PC-9 (cell line): Measurements from ENCODE around the gene PLPP3. TPM values are rescaled to one million over a fixed set of nuclear protein-coding genes. Genes with fewer than 3 reads are reported as not detected.

Experiments used
- BruUV-seq: library from RNA; stranded (reverse); fragments of 400-500 nt; replicated peaks from 2 replicates; lab custom pipeline; 2021; lab: Mats Ljungman, UMichigan
- CTCF ChIA-PET: fragments of 300-600 bp; sonication (Branson Sonifier 250); formaldehyde crosslinking; loops from one replicate; lab custom pipeline; 2022; ENCODE audit warnings: antibody characterized with exemption; lab: Charles Lee
- POLR2A ChIA-PET: fragments of 300-600 bp; sonication (Branson Sonifier 250); formaldehyde crosslinking; loops from one replicate; lab custom pipeline; 2022; ENCODE audit warnings: antibody characterized with exemption; ENCODE audit not compliant: unreplicated experiment; lab: Charles Lee
- DNase-seq, 2 experiments: peaks; one replicate each; pipeline versions ENCODE4 v3.0.0 to v3.0.0-alpha.2; 2015 to 2022; ENCODE audit warnings: mixed read lengths in 1 of 2
- H2AFZ ChIP-seq: fragments of 200-600 bp; sonication (generic); 2 replicates; pipeline ENCODE4 v1.8.1; 2017; ENCODE audit warnings: antibody characterized with exemption
- H3F3A ChIP-seq: fragments of 200-600 bp; sonication (generic); 2 replicates; pipeline ENCODE4 v1.8.1; 2017; ENCODE audit warnings: antibody characterized with exemption, mild to moderate bottlenecking, low read depth; ENCODE audit not compliant: insufficient read depth
- H3K27ac ChIP-seq: fragments of 200-600 bp; sonication (generic); 2 replicates; pipeline ENCODE4 v1.6.1; 2016; ENCODE audit warnings: mixed run types
- H3K27me3 ChIP-seq: fragments of 200-600 bp; sonication (generic); 2 replicates; pipeline ENCODE4 v1.6.1; 2016; ENCODE audit warnings: low read depth, mixed run types; ENCODE audit not compliant: insufficient read depth
- H3K36me3 ChIP-seq: fragments of 200-600 bp; sonication (generic); 2 replicates; pipeline ENCODE4 v1.6.1; 2016; ENCODE audit warnings: low read depth, mixed run types
- H3K4me1 ChIP-seq: fragments of 200-600 bp; sonication (generic); replicated peaks from 2 replicates; pipeline ENCODE4 v1.6.1; 2016; ENCODE audit warnings: mixed run types; ENCODE audit not compliant: insufficient read depth
- H3K4me2 ChIP-seq: fragments of 200-600 bp; sonication (generic); 2 replicates; pipeline ENCODE4 v1.6.1; 2017; ENCODE audit warnings: mixed run types
- H3K4me3 ChIP-seq: fragments of 200-600 bp; sonication (generic); 2 replicates; pipeline ENCODE4 v1.6.1; 2016; ENCODE audit warnings: mixed run types
- H3K79me2 ChIP-seq: fragments of 200-600 bp; sonication (generic); 2 replicates; pipeline ENCODE4 v1.6.1; 2017; ENCODE audit warnings: low read depth, mixed run types
- H3K9me2 ChIP-seq: fragments of 200-600 bp; sonication (generic); 2 replicates; pipeline ENCODE4 v1.8.1; 2017; ENCODE audit warnings: mild to moderate bottlenecking; ENCODE audit not compliant: insufficient read depth
- H3K9me3 ChIP-seq: fragments of 200-600 bp; sonication (generic); 2 replicates; pipeline ENCODE4 v1.8.1; 2016; ENCODE audit warnings: low read depth; ENCODE audit not compliant: insufficient read depth
- H4K20me1 ChIP-seq: fragments of 200-600 bp; sonication (generic); 2 replicates; pipeline ENCODE4 v1.8.1; 2017; ENCODE audit not compliant: insufficient read depth
- EZH2 ChIP-seq: fragments of 200-600 bp; sonication (generic); IDR thresholded peaks from 2 replicates; pipeline ENCODE4 v1.8.0; 2017; ENCODE audit warnings: antibody characterized with exemption, low read depth
- intact Hi-C: fragments of 100-400 bp; cut with micrococcal nuclease; formaldehyde crosslinking; loops from one replicate; pipeline ENCODE4 v1.10.0; 2022; ENCODE audit not compliant: unreplicated experiment
- total RNA-seq: library from RNA; stranded (reverse); gene quantifications from 2 replicates; pipeline ENCODE4 v1.2.3, GENCODE V29; 2021
- TF ChIP-seq, protein P1 (sequence below): fragments of 200-600 bp; sonication (generic); conservative IDR thresholded peaks from 2 replicates; pipeline ENCODE4 v1.6.1; 2017; ENCODE audit warnings: mixed run types, antibody characterized with exemption, mild to moderate bottlenecking, moderate library complexity

Gene PLPP3
- total RNA-seq, 1 experiment from 2014 or later: 22.4 TPM

DNA sequence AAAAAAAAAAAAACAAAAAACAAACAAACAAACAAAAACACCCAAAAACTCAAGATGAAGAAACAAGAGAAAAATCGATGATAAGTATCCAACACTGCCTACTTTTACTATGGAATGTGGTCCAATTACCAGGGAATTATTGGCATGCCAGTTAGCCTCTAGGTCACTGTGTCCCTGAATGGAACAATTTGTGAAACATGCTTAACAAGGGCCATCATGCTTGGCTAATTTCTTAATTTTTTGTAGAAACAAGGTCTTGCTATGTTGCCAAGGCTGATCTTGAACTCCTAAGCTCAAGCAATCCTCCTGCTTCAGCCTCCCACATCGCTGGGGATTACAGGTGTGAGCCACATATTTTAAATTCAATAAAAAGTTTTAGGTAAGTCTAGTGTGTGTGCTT lies 23.9 kb downstream of the PLPP3 start:
- H3K27me3 ChIP-seq: no peaks in the 10 kb centered on the region
- no peaks in the 10 kb centered on the region for H3K9me2 ChIP-seq
- H3K27ac ChIP-seq: no peak overlapping the region
- intact Hi-C loops: no loop called here
- no TSS peak for BruUV-seq
- DNase-seq: no peak
- peaks cover 4% of the 10 kb centered on the region; the same call in 1 of the 2 replicates for H3F3A ChIP-seq
- H3K4me2 ChIP-seq: no peak overlapping the region
- no peaks in the 10 kb centered on the region for H3K9me3 ChIP-seq
- POLR2A ChIA-PET: no interaction called here
- CTCF ChIA-PET: no interaction called here
- peaks cover 17% of the 10 kb centered on the region for H4K20me1 ChIP-seq
- no peak overlapping the region for H2AFZ ChIP-seq
- H3K79me2 ChIP-seq: peaks cover 89% of the 10 kb centered on the region
- H3K36me3 ChIP-seq: 0 out of 2 replicates have a peak, but pooled peaks cover 9% of the 10 kb centered on the region
- TF ChIP-seq, protein P1, sequence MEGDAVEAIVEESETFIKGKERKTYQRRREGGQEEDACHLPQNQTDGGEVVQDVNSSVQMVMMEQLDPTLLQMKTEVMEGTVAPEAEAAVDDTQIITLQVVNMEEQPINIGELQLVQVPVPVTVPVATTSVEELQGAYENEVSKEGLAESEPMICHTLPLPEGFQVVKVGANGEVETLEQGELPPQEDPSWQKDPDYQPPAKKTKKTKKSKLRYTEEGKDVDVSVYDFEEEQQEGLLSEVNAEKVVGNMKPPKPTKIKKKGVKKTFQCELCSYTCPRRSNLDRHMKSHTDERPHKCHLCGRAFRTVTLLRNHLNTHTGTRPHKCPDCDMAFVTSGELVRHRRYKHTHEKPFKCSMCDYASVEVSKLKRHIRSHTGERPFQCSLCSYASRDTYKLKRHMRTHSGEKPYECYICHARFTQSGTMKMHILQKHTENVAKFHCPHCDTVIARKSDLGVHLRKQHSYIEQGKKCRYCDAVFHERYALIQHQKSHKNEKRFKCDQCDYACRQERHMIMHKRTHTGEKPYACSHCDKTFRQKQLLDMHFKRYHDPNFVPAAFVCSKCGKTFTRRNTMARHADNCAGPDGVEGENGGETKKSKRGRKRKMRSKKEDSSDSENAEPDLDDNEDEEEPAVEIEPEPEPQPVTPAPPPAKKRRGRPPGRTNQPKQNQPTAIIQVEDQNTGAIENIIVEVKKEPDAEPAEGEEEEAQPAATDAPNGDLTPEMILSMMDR: no peak
- TF ChIP-seq EZH2: no peak
- 0 out of 2 replicates have a peak, but pooled peaks cover 10% of the 10 kb centered on the region for H3K4me1 ChIP-seq
- H3K4me3 ChIP-seq: no peak overlapping the region

DNA sequence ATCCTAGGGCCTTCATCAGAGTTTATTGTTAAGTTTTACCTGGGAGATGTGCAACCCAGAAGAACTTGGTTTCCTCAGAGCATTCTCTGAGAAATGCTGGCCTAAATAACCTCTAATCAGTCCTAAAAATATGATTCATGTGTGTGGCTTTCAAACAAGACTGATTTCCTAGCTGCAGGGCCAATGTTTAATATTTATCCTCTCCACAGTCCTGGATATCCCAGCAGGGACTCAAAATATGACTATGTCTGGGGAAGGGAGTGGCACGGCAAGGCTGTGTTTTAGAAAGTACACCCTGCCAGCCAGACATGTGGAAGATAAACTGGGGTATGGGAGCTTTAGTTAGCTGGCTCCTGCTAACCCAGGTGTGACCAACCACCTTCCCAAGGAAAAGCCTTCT lies 26.3 kb downstream of the PLPP3 start:
- no peak overlapping the region for H3K4me2 ChIP-seq
- no peak for DNase-seq
- H3K9me3 ChIP-seq: no peaks in the 10 kb centered on the region
- no peaks in the 10 kb centered on the region; the same call in none of the 2 replicates for H4K20me1 ChIP-seq
- intact Hi-C loops: no loop called here
- no peak overlapping the region for H3K4me3 ChIP-seq
- H3K27ac ChIP-seq: no peak overlapping the region
- H3K9me2 ChIP-seq: no peaks in the 10 kb centered on the region
- no peak overlapping the region for H2AFZ ChIP-seq
- H3K27me3 ChIP-seq: no peaks in the 10 kb centered on the region
- POLR2A ChIA-PET: no interaction called here
- TF ChIP-seq EZH2: no peak
- TF ChIP-seq, protein P1: no peak
- H3F3A ChIP-seq: peaks cover 13% of the 10 kb centered on the region
- CTCF ChIA-PET: no interaction called here
- BruUV-seq: no TSS peak
- 0 out of 2 replicates have a peak, but pooled peaks cover 4% of the 10 kb centered on the region for H3K36me3 ChIP-seq
- H3K4me1 ChIP-seq: peaks cover 19% of the 10 kb centered on the region
- H3K79me2 ChIP-seq: peaks cover 65% of the 10 kb centered on the region

DNA sequence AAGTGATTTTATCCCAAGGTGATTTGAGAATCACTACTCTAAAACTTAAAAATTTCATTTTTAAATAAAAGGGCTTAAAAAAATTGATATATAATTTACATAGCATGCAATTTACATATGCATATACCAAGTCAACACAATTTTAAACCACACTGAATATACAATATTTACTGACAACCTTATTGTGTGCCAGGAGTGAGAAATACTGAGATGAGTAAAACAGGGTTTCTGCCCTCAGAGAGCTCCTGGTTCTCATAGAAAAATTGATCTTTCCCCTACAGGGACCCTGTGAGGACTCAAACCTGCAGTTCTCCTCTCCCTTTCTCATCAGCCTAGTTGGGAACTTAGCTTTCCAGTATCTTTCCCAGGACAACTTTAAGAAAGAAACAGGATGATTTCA lies 27.0 kb downstream of the PLPP3 start:
- Histone ChIP-seq H3K27ac (no peak overlapping the region), H3K9me2 (no peaks in the 10 kb centered on the region), H3F3A (peaks cover 20% of the 10 kb centered on the region), H3K4me1 (peaks cover 26% of the 10 kb centered on the region), H4K20me1 (peaks cover 4% of the 10 kb centered on the region), H3K9me3 (no peaks in the 10 kb centered on the region), H3K27me3 (no peaks in the 10 kb centered on the region), H2AFZ (no peak overlapping the region), H3K79me2 (peaks cover 62% of the 10 kb centered on the region), H3K4me3 (no peak overlapping the region), H3K4me2 (no peak overlapping the region), H3K36me3 (0 out of 2 replicates have a peak, but pooled peaks cover 4% of the 10 kb centered on the region)
- no TSS peak for BruUV-seq
- ChIA-PET POLR2A (no interaction called here), CTCF (no interaction called here)
- no peak for DNase-seq
- TF ChIP-seq, protein P1: no peak
- TF ChIP-seq EZH2: no peak
- intact Hi-C loops: no loop called here
